Activated CD4-positive, alpha-beta T cell treated with anti-CD3 and anti-CD28 coated beads, Interleukin-2, amount 10 ng/mL, durations not matched to agents 7 days and 5 days (primary cell): ENCODE results near the gene KIAA1755. TPM values are rescaled to one million over a fixed set of nuclear protein-coding genes. Genes with fewer than 3 reads are reported as not detected.

ENCODE experiments used
- CTCF ChIA-PET: fragments of 350-600 bp; sonication (Branson Sonifier 250); formaldehyde crosslinking; loops from one replicate; lab custom pipeline; 2021; ENCODE audit warnings: antibody characterized with exemption; lab: Charles Lee
- POLR2A ChIA-PET: fragments of 350-600 bp; sonication (Branson Sonifier 250); formaldehyde crosslinking; loops from one replicate; lab custom pipeline; 2021; ENCODE audit warnings: antibody characterized with exemption; lab: Charles Lee
- DNase-seq: peaks from one replicate; pipeline ENCODE4 v3.0.0-alpha.2; 2020
- H3K27ac Mint-ChIP-seq: one replicate; pipeline ENCODE4 v1.8.0; 2021; ENCODE audit warnings: mild to moderate bottlenecking, moderate library complexity, mixed read lengths
- H3K27me3 Mint-ChIP-seq: one replicate; pipeline ENCODE4 v1.8.0; 2021; ENCODE audit warnings: mixed read lengths
- H3K36me3 Mint-ChIP-seq: one replicate; pipeline ENCODE4 v1.8.0; 2021; ENCODE audit warnings: low read depth, mixed read lengths
- H3K4me1 Mint-ChIP-seq: one replicate; pipeline ENCODE4 v1.8.0; 2021; ENCODE audit warnings: mixed read lengths
- H3K4me3 Mint-ChIP-seq: one replicate; pipeline ENCODE4 v1.8.0; 2021; ENCODE audit warnings: mild to moderate bottlenecking, moderate library complexity, mixed read lengths
- H3K9me3 Mint-ChIP-seq: one replicate; pipeline ENCODE4 v1.8.0; 2021; ENCODE audit warnings: mixed read lengths
- total RNA-seq, 2 experiments: library from RNA; stranded (reverse); gene quantifications; one replicate each; pipeline ENCODE4 v1.2.3, GENCODE V29; 2021

KIAA1755 gene
- total RNA-seq, 2 experiments from 2014 or later: not detected

- DNase-seq: no peak
- no peak overlapping the region for H3K4me3 Mint-ChIP-seq
- no peaks in the 10 kb centered on the region for H3K9me3 Mint-ChIP-seq
- H3K27ac Mint-ChIP-seq: no peak overlapping the region
- H3K27me3 Mint-ChIP-seq: peaks cover 18% of the 10 kb centered on the region
- ChIA-PET CTCF (interaction anchor here (1.3 kb wide), 1 partner anchor 106 kb away, joined by 3 read pairs; no protein-coding TSS in a partner anchor), POLR2A (no interaction called here)
- H3K36me3 Mint-ChIP-seq: no peaks in the 10 kb centered on the region
- peaks cover 12% of the 10 kb centered on the region for H3K4me1 Mint-ChIP-seq
Observed at GRCh38 chr20:38162878-38163875, 97.4 kb downstream of the KIAA1755 start.

DNA sequence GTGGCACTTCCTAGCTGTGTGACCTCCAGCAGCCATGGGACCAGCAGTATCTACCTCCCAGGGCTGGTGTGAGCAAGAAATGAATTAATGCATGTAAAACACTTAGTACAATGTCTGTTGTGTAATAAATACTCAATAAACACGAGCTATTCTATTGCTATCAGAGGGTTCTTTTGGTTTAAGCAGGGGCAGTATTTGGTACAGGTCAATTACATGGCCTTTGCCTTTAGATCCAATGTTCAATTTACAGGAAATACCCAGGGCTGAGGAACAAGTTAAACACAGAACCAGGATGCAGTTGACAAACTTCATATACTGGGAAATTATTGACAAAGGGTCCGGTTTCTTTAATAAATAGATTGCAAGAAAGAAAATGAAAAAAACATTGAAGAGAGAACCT lies 98.4 kb downstream of the KIAA1755 start:
- no peak overlapping the region for H3K27ac Mint-ChIP-seq
- CTCF ChIA-PET: no interaction called here
- no peak overlapping the region for H3K4me3 Mint-ChIP-seq
- no peaks in the 10 kb centered on the region for H3K36me3 Mint-ChIP-seq
- POLR2A ChIA-PET: no interaction called here
- no peak for DNase-seq
- H3K4me1 Mint-ChIP-seq: peaks cover 7% of the 10 kb centered on the region
- no peaks in the 10 kb centered on the region for H3K9me3 Mint-ChIP-seq
- peaks cover 18% of the 10 kb centered on the region for H3K27me3 Mint-ChIP-seq

DNA sequence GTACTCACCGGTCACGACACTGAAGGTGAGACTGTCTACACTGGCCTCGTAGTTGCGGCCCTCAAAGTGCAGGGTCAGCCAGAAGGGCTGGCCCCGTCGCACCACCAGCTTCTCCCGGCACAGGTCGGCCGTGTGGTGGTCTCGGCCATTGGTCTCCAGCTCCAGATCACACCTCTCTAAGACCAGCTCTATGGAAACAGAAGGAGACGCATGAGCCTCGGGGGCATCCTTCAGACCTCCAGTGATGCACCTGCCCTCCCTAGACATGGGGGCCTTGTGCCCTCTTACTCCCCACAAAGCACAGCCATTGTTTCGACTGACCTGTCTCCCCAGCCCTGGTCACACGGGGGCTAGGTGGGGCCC lies 99.1 kb downstream of the KIAA1755 start:
- POLR2A ChIA-PET: no interaction called here
- no peak for DNase-seq
- peaks cover 7% of the 10 kb centered on the region for H3K4me1 Mint-ChIP-seq
- H3K4me3 Mint-ChIP-seq: no peak overlapping the region
- H3K36me3 Mint-ChIP-seq: no peaks in the 10 kb centered on the region
- no peaks in the 10 kb centered on the region for H3K9me3 Mint-ChIP-seq
- H3K27ac Mint-ChIP-seq: no peak overlapping the region
- H3K27me3 Mint-ChIP-seq: peaks cover 18% of the 10 kb centered on the region
- CTCF ChIA-PET: no interaction called here

Other genes with a start within 250 kb of the KIAA1755 start
- 10 to 100 TPM; 30.2 to 32.4 TPM for gene TTI1, start 227.3 kb downstream of the KIAA1755 start, total RNA-seq
- gene RPRD1B, start 227.0 kb downstream of the KIAA1755 start, total RNA-seq: 10 to 100 TPM; 35.9 to 37.0 TPM
- gene TGM2, start 95.5 kb downstream of the KIAA1755 start, total RNA-seq: under 1 TPM; 0.07 to 0.21 TPM
- gene BPI, start 43.4 kb upstream of the KIAA1755 start, total RNA-seq: not detected
- gene LBP, start 85.7 kb upstream of the KIAA1755 start, total RNA-seq: not detected
- gene SNHG17, start 174.6 kb upstream of the KIAA1755 start, total RNA-seq: 10 to 100 TPM; 40.7 to 40.8 TPM
- gene RALGAPB, start 212.1 kb upstream of the KIAA1755 start, total RNA-seq: 10 to 100 TPM; 31.1 to 36.7 TPM